ENCODE measurements around the gene TUBB1.

Gene TUBB1

DNA sequence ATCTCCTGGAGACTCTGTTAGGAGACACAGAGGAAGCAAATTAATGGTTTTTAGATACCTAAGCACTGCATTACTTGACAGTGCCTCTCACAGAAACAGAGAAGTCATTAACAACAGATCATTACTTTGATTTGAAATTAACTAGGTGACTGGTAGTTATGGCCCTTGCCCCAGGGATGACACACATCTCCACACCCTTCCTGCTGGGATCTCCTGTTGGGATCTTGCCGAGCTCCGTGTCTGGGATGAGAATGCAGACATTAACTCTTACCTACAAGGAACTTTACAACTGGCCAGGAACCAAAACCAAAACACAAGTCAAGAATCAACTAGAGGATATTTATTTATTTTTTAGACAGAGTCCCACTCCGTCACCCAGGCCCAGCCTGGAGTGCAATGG lies 25.6 kb downstream of the TUBB1 start:
- DNase-seq = no peak

DNA sequence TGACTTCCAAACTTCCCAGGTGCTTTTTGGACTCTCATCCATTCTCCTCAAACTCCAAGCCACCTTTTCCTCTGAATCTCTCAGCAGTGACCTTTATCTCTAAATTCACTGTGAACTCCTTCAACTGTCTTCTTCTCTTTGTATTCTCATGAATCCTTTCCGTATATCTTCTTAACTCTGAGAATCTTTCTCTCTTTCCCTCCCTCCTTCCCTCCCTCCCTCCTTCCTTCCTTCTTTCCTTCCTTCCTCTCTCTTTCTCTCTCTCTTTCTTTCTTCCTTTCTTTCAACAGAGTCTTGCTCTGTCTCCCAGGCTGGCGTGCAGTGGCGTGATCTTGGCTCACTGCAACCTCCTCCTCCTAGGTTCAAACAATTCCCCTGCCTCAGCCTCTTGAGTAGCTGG lies 27.6 kb downstream of the TUBB1 start:
- no peak for DNase-seq

DNA sequence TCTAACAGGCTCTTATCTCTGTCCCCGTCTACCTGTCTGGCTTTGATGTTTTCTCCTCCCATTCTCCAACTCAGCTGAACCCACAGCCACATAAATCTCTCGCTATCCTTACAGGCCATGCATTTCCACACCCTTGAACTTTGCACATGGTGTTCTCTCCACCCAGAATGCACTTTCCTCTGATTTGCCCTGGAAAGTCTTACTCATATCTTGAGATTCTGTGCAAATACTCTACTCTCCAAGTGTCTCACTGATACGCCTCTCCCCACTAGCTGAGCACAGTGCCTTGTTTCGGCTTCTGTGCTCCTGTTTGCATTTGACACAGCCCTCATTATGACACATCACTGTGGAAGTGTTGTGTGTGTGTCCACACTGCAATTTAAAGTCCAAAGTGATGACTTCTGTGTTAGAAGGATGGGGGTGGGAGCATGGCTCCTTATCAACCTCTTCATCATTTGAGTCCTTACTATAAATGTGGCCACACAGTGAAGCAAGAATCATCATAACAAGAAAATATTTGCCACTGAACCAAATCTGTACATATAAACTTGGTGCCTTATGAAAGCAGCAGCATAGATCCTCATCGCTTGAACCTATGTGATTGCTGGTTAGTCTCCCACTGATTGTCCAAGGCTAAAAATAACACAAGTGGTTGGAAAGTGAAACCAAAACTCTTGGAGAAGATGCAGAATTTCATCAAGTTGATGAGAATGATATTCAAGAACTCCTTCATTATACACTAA lies 28.9 kb downstream of the TUBB1 start:
- DNase-seq = peak; percentile 24

DNA sequence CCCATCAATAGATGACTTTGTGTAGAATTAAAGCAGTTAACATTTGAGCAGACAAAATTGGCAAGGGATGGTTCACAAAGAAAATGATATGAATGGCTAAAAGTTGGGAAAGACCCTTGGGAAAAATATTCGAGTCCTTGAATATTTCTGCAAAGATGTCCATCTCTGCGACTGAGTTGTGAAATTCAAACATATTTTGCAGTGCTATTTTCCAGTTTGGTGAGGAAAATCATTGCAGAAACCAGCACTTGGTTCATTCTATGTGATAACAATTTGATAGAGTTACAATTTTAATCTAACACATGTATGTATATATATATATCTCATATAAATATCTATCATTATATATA lies 29.4 kb downstream of the TUBB1 start:
- no peak for DNase-seq

DNA sequence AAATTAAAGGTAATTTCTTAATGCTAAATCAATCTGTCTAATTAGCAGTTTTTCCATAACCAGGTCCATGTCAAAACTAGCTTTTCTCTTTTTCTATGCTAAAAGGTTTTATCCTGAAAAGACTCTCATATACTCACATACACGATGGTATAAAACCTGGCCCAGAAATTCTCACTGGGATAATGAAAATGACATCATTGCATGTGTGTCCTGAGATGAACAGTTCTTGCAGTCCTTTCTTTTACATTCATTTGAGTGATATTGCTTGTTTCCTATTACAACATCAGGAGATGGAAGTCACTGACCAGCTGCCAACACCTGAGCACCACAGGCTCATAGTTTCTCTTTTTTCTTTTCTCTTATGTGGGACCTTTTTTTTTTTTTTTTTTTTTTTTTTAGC lies 31.2 kb downstream of the TUBB1 start:
- DNase-seq = no peak

DNA sequence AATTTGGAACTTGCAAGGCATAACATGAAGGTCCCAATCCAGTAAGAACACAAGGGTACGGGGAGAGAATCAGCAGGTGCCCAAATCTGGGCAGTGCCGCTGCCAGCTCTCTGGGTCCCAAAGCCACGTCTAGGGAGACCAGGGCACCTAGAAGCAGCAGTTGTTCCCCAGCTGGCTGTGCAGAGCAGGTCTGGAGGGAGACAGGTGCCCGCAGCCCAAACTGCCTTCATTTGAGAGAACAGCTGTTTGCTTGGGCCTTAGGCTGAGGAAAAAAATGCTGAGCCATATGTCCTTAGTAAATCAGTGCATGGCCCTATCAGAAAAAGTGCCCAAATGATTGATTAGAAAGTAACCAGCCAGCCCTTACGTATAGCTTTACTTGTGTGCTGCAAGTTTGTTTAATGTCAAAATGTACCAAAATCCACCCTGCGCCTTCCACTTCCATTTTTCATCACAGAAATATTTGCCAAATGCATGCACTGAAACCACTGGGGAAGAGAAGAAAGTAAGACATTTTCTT lies 32.5 kb downstream of the TUBB1 start:
- no peak for DNase-seq

DNA sequence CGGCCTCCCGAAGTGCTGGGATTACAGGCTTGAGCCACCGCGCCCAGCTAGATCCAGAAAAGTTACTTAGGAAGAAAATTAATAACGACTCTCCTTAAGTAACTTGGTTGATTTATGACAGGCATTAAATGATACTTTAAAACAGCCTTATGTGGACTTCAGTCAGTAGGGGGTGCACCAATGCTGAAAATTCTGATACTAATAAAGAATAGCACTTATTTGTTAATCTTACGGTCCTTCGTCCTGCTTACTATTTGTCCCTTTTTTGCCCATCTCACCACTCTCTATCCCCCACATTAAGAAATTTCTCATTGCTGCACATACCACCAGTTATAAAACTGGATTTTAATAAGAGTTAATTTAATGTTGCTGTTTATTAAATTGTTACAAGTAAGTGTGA lies 36.1 kb downstream of the TUBB1 start:
- DNase-seq = peak; percentile 43

DNA sequence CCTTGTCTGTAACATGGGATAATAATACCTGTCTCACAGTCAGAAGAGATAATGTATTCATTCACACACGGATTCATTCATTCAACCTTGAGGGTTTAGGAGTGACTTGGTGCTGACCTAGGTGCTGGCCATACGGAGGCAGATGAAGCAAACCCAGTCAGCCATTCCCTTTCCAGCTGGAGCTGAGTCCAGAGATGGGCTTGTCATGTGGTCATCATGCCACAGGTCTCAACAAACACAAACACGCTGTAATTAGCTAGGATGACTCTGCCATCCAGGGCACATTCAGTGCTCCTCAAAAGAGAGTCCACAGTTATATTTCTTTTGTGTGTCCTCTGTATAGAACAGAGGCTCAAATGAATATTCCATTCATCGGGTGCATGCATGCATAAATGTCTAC lies 42.9 kb downstream of the TUBB1 start:
- DNase-seq = no peak

DNA sequence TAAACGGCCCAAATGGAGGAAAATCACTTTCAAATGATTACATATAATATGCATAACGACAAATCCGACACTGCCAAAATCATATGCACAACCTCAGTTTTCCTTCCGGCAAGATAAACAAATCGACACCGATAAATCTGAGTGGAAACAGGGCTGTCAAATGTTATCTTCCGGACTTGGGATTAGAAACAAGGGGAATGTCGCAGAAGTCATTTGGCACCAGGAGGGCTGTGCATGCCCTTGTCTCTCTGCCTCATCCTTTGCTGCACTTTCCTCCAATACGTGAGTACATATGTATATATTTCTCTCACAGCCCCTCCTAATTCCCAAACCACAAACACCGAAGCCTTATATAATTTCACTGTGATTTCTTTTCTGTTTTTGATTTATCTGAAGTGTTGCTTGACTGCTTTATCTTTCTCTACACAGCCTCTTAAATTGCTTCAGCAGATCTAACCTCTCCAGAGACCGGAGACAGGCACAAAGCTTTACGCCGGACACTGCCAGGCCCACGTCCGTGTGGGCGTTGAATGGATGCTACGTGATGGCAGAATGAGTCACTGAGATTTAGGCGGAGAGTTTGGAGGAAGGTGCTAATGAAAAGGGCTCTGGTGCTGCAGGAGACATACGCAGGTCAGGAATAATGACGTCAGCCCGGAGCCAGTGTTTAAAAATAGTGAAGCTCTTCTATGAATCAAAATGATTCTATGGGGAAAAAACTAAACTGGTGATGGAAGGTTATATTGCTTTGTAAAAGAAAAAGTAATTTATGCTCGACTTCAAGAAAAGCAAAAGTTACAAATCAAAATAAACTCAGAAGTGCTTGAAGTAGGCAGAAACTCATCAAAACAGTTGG lies 44.4 kb downstream of the TUBB1 start:
- no peak for DNase-seq

DNA sequence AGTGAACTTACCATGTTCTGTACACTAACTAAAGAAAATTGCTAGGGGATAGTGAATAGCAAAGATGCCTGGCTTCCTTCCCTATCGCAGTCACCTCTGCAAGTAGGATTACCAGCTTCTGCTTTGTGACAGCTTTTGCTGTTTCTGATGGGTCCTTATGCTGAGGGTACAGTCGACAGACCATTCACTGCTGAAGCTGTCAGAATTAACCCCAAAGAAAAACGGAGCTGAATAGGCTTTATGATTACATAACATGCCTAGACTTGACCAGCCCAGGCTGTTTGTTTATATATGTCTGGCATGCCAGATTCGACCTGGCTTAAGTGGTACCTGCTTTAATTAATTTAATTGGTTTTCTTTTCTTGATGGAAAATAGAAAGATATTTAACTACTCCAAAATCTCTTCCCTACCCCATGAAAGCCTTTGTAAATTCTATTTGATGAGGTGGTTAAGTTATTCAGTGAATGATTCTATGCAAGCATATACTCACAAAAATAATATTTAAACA lies 45.0 kb downstream of the TUBB1 start:
- DNase-seq = no peak

DNA sequence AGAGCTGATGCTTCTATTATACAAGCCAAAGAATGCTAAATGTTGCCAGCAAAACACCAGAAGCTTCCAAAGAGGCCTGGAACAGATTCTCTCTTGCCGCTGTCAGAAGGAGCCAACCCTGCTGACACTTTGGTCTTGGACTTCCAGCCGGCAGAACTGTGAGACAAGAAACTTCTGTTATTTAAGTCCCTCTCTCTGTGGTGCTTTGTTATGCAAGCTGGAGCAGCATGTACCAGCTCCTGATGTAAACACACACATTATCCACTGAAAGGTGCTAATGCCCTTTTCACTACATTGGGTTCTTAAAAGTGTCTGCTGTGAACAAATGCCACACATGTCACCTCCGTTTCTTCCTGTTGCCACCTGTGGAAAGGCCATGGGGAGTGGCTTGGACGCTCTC lies 49.3 kb downstream of the TUBB1 start:
- no peak for DNase-seq

DNA sequence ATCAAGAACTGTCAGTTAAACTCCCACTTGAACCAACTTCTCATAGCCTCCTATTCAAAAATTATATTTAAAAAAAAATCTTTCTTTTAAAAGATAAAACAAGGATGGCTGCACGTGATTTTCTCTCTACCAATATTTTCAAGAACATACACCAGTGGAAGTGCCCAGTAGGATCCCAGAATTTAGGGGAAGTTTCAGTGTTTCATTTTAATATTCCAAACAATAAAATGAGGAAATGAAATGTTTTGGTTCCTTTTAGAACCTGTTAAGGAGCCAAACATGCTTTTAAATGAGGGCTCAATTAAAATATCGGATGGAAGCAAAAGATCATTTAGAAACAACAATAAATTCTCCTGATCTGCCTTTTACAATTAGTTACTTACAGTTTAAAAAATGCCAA lies 49.8 kb downstream of the TUBB1 start:
- DNase-seq = peak; percentile 54

DNA sequence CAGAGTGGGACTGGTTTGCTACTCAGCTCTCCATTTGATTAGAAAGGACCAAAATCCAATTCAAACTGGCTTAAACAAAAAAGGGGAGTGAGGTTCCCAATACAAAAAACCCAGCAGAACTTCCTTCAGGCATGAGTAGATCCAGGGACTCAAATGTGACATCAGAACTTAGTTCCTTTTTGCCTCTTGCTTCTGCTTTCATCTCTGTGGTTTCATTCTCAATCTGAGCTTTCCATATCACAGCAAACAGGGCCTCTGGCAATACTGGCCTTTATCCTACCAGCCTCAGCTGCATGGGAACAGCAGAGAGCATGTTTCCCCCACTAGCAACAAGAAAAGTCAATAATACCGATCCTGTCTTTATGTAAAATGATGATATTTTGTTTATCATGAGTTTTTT lies 52.0 kb downstream of the TUBB1 start:
- peak; percentile 85 for DNase-seq

DNA sequence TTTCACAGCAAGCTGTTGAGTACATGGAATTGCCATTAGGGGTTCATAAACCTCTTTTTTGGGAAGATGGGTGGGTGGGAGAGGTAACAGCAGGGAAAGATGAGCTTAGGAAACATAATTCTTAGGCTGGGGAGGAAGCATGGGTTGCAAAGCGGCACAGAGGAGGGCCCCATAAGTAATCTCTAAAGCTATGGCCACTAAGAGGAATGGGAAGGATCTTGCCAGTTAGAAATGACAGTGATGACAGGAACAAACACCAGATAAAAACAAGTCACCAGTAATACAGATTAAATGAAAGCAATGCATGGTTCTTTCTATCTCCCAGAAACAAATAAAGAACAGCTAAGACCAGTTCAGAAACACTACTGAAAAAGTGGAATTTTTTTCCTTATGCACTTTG lies 54.4 kb downstream of the TUBB1 start:
- no peak for DNase-seq

DNA sequence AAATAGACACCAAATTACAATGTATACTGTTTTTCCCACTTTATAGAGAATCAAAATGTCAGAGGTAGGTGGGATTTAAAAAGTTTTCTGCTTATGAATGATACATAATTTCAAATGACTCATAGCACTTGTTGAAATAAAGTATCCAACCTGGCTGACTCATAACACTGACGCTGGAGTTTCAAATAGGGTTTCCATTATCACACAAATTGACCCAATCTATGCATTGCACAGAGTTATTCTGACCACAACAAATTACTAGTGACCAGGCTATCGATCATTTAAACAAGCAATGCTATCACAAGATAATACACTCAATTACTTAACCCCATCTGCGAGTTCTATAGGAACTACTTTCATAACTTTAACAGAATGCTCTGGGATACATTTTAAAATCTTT lies 55.2 kb downstream of the TUBB1 start:
- DNase-seq = no peak

DNA sequence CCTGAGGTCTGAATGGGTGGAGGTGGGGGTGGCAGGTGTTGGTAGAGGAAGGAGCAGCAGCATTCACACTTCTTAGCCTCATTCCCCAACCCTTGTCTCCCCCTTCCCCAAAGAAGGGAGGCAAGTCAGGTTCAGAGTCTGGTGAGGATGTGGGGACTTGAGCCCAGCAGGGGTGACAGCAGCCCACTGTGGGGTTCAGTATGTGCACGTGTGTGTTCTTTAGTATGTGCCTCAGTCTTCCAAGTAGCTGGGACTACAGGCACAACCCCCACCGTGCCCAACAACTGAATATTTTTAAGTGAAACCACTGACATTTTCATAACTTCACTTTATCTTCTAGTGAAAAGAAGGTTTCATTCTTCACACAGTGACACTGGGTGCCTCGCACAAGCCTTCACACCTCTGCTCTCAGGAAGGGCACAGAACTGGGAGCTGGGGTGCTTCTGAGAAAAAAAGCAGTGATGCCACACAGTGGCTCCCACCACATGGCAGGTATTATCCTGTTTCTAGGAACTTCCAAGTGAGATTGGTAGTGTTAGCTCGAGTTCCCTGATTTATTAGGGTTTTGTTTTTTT lies 56.8 kb downstream of the TUBB1 start:
- no peak for DNase-seq

Measured in inflammatory macrophage treated with lipopolysaccharide for 4 hours (primary cell).